RWPE1 (cell line): ENCODE results near the gene POFUT2.

Experiments used
- CTCF ChIA-PET: fragments of 350-600 bp; sonication (Branson Sonifier 250); formaldehyde crosslinking; extraction: SDS; loops from one replicate; lab custom pipeline; 2021; lab: Yijun Ruan, JAX
- POLR2A ChIA-PET: fragments of 400-600 bp; formaldehyde crosslinking; extraction: SDS; loops from one replicate; lab custom pipeline; 2020; ENCODE audit warnings: antibody characterized with exemption; ENCODE audit not compliant: low non-redundant PET; lab: Yijun Ruan, JAX
- DNase-seq: peaks from one replicate; pipeline ENCODE4 v3.0.0; 2012; ENCODE audit warnings: low spot score
- H3K27ac ChIP-seq: fragments of 450-650 bp; 2 replicates; pipeline ENCODE4 v1.5.1; 2017
- TF ChIP-seq, protein P1 (sequence below): fragments of 450-650 bp; conservative IDR thresholded peaks from 2 replicates; pipeline ENCODE4 v1.5.1; 2017; ENCODE audit warnings: low read depth, mild to moderate bottlenecking

Gene POFUT2

DNA sequence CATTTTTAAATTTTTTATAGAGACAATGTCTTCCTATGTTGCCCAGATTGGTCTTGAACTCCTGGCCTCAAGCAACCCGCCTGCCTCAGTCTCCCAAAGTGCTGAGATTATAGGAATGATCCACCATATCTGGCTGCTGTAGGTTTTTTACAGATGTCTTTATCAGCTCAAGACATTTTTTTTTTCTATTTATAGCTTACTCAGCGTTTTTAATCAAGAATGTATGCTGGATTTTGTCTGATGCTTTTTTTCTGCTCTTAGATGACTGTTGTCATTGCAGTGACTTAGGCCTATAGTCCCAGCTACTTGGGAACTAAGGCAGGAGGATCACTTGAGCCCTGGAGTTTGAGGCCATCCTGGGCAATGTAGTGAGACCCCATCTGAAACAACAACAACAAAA lies 72.5 kb downstream of the POFUT2 start:
- CTCF ChIA-PET, result interaction anchor here (0.6 kb wide), 1 partner anchor 41 kb away, joined by 4 read pairs; no protein-coding TSS in a partner anchor
- POLR2A ChIA-PET, result no interaction called here
- TF ChIP-seq, protein P1, sequence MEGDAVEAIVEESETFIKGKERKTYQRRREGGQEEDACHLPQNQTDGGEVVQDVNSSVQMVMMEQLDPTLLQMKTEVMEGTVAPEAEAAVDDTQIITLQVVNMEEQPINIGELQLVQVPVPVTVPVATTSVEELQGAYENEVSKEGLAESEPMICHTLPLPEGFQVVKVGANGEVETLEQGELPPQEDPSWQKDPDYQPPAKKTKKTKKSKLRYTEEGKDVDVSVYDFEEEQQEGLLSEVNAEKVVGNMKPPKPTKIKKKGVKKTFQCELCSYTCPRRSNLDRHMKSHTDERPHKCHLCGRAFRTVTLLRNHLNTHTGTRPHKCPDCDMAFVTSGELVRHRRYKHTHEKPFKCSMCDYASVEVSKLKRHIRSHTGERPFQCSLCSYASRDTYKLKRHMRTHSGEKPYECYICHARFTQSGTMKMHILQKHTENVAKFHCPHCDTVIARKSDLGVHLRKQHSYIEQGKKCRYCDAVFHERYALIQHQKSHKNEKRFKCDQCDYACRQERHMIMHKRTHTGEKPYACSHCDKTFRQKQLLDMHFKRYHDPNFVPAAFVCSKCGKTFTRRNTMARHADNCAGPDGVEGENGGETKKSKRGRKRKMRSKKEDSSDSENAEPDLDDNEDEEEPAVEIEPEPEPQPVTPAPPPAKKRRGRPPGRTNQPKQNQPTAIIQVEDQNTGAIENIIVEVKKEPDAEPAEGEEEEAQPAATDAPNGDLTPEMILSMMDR, result no peak
- DNase-seq, result no peak
- H3K27ac ChIP-seq, result no peak overlapping the region
